A549 (cell line): ENCODE data around the gene OCIAD2. TPM values are rescaled to one million over a fixed set of nuclear protein-coding genes. Genes with fewer than 3 reads are reported as not detected.
"Not testable (repeated sequence)": the region's sequence is repeated elsewhere in the genome, so short reads cannot be mapped to it uniquely, and the experiment has no call there.

Experiments used
- ATAC-seq, 2 experiments: fragments of 200-7000 bp in 1 of 2; fragments of >200 bp in 1 of 2; cut with Nextera tagmentation in 1 of 2; cut with Tn5 transposase in 1 of 2; 3 replicates each; pipeline versions ENCODE4 v1.8.0 to v1.9.1; 2018 to 2020; ENCODE audit warnings: mild to moderate bottlenecking in 1 of 2, moderate library complexity in 1 of 2
- CTCF ChIA-PET: fragments of 300-600 bp; sonication (Branson Sonifier 250); formaldehyde crosslinking; extraction: SDS; loops from one replicate; lab custom pipeline; 2021; ENCODE audit warnings: antibody characterized with exemption, inconsistent platforms; lab: Yijun Ruan, JAX
- POLR2A ChIA-PET: fragments of 350-600 bp; formaldehyde crosslinking; extraction: SDS; loops from one replicate; lab custom pipeline; 2021; ENCODE audit warnings: antibody characterized with exemption, inconsistent platforms; lab: Yijun Ruan, JAX
- DNase-seq, 2 experiments: peaks; one replicate each; pipeline versions ENCODE4 v3.0.0 to v3.0.0-alpha.2; 2011 to 2016; ENCODE audit warnings: low read depth in 1 of 2, low spot score in 1 of 2
- FAIRE-seq: peaks from 2 replicates; lab custom pipeline; 2011; peaks lifted over from hg19 to GRCh38; lab: Jason Lieb, UNC
- H3K27ac ChIP-seq, 2 experiments: fragments of >200 bp; sonication (Bioruptor Twin); formaldehyde crosslinking; 3 replicates each; pipeline ENCODE4 v1.5.1; 2016 to 2017
- H3K4me1 ChIP-seq: fragments of >200 bp; sonication (Bioruptor Twin); formaldehyde crosslinking; 3 replicates; pipeline ENCODE4 v1.6.1; 2016
- H3K4me2 ChIP-seq: fragments of >200 bp; sonication (Bioruptor Twin); formaldehyde crosslinking; 3 replicates; pipeline ENCODE4 v1.6.1; 2016
- H3K4me3 ChIP-seq: fragments of >200 bp; sonication (Bioruptor Twin); formaldehyde crosslinking; 3 replicates; pipeline ENCODE4 v1.5.1; 2016
- H3K9me3 ChIP-seq: fragments of >200 bp; sonication (Bioruptor Twin); formaldehyde crosslinking; 3 replicates; pipeline ENCODE4 v1.6.1; 2016
- CEBPB ChIP-seq, 2 experiments: fragments of >200 bp in 1 of 2; sonication (Bioruptor Twin) in 1 of 2; formaldehyde crosslinking in 1 of 2; IDR thresholded peaks; 2 replicates each; pipeline ENCODE4 v1.6.1; 2012 to 2016
- ESRRA ChIP-seq: fragments of 150-350 bp; IDR thresholded peaks from 2 replicates; pipeline ENCODE4 v1.6.1; 2014; ENCODE audit warnings: mild to moderate bottlenecking, low read length, borderline replicate concordance
- FOSL2 ChIP-seq, 2 experiments: fragments of 450-650 bp in 1 of 2; fragments of >200 bp in 1 of 2; sonication (Bioruptor Twin) in 1 of 2; formaldehyde crosslinking; IDR thresholded peaks; 2 replicates each; pipeline versions ENCODE4 v1.5.0 to v1.6.1; 2016 to 2020; ENCODE audit warnings: mild to moderate bottlenecking in 1 of 2, moderate library complexity in 1 of 2
- FOXS1 ChIP-seq: fragments of 250-450 bp; sonication (Bioruptor Pico); IDR thresholded peaks from 2 replicates; pipeline ENCODE4 v1.5.0; 2020; ENCODE audit warnings: mild to moderate bottlenecking, moderate library complexity
- MAFK ChIP-seq: fragments of 450-650 bp; IDR thresholded peaks from 2 replicates; pipeline ENCODE4 v1.6.1; 2014; ENCODE audit not compliant: partially characterized antibody
- MYC ChIP-seq: IDR thresholded peaks from 2 replicates; pipeline ENCODE4 v1.6.1; 2012; ENCODE audit warnings: mild to moderate bottlenecking, inconsistent platforms, low read length, improper control_type of control experiment, borderline replicate concordance
- PHF8 ChIP-seq: fragments of 200-600 bp; sonication (generic); IDR thresholded peaks from 2 replicates; pipeline ENCODE4 v1.6.1; 2016; ENCODE audit warnings: low read depth, mild to moderate bottlenecking, antibody characterized with exemption, moderate library complexity, borderline replicate concordance
- RARB ChIP-seq: fragments of 250-450 bp; sonication (Bioruptor Pico); IDR thresholded peaks from 2 replicates; pipeline ENCODE4 v1.8.0; 2021; ENCODE audit warnings: mild to moderate bottlenecking, moderate library complexity
- RCOR1 ChIP-seq: fragments of 150-350 bp; IDR thresholded peaks from 2 replicates; pipeline ENCODE4 v1.6.1; 2014; ENCODE audit warnings: antibody characterized with exemption, low read length, low read depth
- RNF2 ChIP-seq: fragments of 200-600 bp; sonication (generic); IDR thresholded peaks from 2 replicates; pipeline ENCODE4 v1.6.1; 2016; ENCODE audit warnings: low read depth, mild to moderate bottlenecking, antibody characterized with exemption, moderate library complexity, borderline replicate concordance
- SMC3 ChIP-seq: fragments of >200 bp; sonication (Bioruptor Twin); formaldehyde crosslinking; IDR thresholded peaks from 3 replicates; pipeline ENCODE4 v1.6.1; 2018; ENCODE audit warnings: inconsistent platforms
- TP53 ChIP-seq: fragments of 250-450 bp; sonication (Bioruptor Pico); IDR thresholded peaks from 2 replicates; pipeline ENCODE4 v1.5.0; 2021; ENCODE audit warnings: mild to moderate bottlenecking, moderate library complexity
- USF2 ChIP-seq: fragments of 450-650 bp; IDR thresholded peaks from 2 replicates; pipeline ENCODE4 v1.6.1; 2014; ENCODE audit warnings: antibody characterized with exemption
- ZFP36 ChIP-seq: fragments of 450-650 bp; IDR thresholded peaks from 2 replicates; pipeline ENCODE4 v1.6.1; 2014; ENCODE audit warnings: borderline replicate concordance; ENCODE audit not compliant: partially characterized antibody
- WGBS: methylation state at CpG from one replicate; pipeline ENCODE4 v1.1.6; 2017; ENCODE audit errors: missing lambda C conversion rate; 5-methylcytosine and 5-hydroxymethylcytosine counted together
- polyA plus RNA-seq, 4 experiments: library from polyadenylated mRNA; depleted of rRNA in 3 of 4; stranded (reverse); fragments of >200 nt; fragmentation: RNase III in 1 of 4; extraction: RNeasy Plus Mini Kit Qiagen cat#74134 plus additional on column Dnase treatment in 1 of 4; gene quantifications; 2 replicates in 3 of 4; 3 replicates in 1 of 4; pipeline ENCODE4 v1.2.3, GENCODE V29; 2011 to 2017
- TF ChIP-seq, protein P1 (sequence below): fragments of >200 bp; sonication (Bioruptor Twin); formaldehyde crosslinking; IDR thresholded peaks from 2 replicates; pipeline ENCODE4 v1.6.1; 2016

The OCIAD2 gene
- polyA plus RNA-seq, 2 of the 4 experiments (the other 2 are of a cell fraction): 141 to 170 TPM

GRCh38 chr4:48851651-48852050 is 54.9 kb downstream of the OCIAD2 start:
- no peak for TF ChIP-seq USF2
- TF ChIP-seq CEBPB (IDR thresholded peaks at IDR 0.05): no peak
- no peak for TF ChIP-seq RARB (CRISPR knock-in tag)
- TF ChIP-seq MYC: no peak
- TF ChIP-seq SMC3: no peak
- TF ChIP-seq, protein P1, sequence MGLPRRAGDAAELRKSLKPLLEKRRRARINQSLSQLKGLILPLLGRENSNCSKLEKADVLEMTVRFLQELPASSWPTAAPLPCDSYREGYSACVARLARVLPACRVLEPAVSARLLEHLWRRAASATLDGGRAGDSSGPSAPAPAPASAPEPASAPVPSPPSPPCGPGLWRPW: no peak
- TF ChIP-seq RNF2: no peak
- no peak for TF ChIP-seq ZFP36
- TF ChIP-seq FOSL2 (IDR thresholded peaks at IDR 0.05): no peak
- no peak for TF ChIP-seq FOSL2 (CRISPR knock-in tag; IDR thresholded peaks at IDR 0.05)
- no peak for TF ChIP-seq PHF8
- ATAC-seq (no peak), DNase-seq (no peak), FAIRE-seq (no peak)
- ChIA-PET POLR2A (no interaction called here), CTCF (interaction anchor here (0.6 to 1.0 kb wide), 2 partner anchors 39 to 111 kb away, joined by 3 read pairs; no protein-coding TSS in a partner anchor)
- no peak overlapping the region for H3K4me3 ChIP-seq
- no peak overlapping the region for H3K4me2 ChIP-seq
- no peak overlapping the region for H3K27ac ChIP-seq
- WGBS: 83% methylated on average over 1 of the region's 1 CpG
- no peaks in the 10 kb centered on the region for H3K9me3 ChIP-seq
- H3K4me1 ChIP-seq: no peaks in the 10 kb centered on the region

DNA sequence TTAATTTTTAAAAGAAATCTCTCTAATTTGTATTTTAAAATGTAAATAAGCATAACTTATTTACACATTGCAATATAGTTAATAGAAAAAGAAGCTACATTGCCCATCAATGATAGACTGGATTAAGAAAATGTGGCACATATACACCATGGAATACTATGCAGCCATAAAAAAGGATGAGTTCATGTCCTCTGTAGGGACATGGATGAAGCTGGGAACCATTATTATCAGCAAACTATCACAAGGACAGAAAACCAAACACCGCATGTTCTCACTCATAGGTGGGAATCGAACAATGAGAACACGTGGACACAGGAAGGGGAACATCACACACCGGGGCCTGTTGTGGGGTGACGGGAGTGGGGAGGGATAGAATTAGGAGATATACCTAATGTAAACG is 57.8 kb downstream of the OCIAD2 start:
- not testable (repeated sequence) for FAIRE-seq, ATAC-seq

GRCh38 chr4:48844843-48845242 is 61.7 kb downstream of the OCIAD2 start:
- CTCF ChIA-PET: no interaction called here
- DNase-seq (no peak), FAIRE-seq (no peak), ATAC-seq (no peak)
- TF ChIP-seq FOXS1 (CRISPR knock-in tag): no peak
- no peak overlapping the region for H3K27ac ChIP-seq
- H3K4me1 ChIP-seq: no peaks in the 10 kb centered on the region
- 86% methylated on average over 2 of the region's 2 CpGs for WGBS
- no peaks in the 10 kb centered on the region for H3K9me3 ChIP-seq
- H3K4me3 ChIP-seq: no peak overlapping the region
- POLR2A ChIA-PET: no interaction called here
- no peak overlapping the region for H3K4me2 ChIP-seq

More for the DNA sequence above, 57.8 kb downstream of the OCIAD2 start:
- DNase-seq, H3K4me2 ChIP-seq, POLR2A ChIA-PET, H3K4me1 ChIP-seq, H3K4me3 ChIP-seq, H3K9me3 ChIP-seq, H3K27ac ChIP-seq: not testable (repeated sequence)
- CTCF ChIA-PET: interaction anchor here (1.4 kb wide), 1 partner anchor 113 kb away, joined by 3 read pairs; no protein-coding TSS in a partner anchor
- WGBS: 98% methylated on average over 6 of the region's 6 CpGs

DNA sequence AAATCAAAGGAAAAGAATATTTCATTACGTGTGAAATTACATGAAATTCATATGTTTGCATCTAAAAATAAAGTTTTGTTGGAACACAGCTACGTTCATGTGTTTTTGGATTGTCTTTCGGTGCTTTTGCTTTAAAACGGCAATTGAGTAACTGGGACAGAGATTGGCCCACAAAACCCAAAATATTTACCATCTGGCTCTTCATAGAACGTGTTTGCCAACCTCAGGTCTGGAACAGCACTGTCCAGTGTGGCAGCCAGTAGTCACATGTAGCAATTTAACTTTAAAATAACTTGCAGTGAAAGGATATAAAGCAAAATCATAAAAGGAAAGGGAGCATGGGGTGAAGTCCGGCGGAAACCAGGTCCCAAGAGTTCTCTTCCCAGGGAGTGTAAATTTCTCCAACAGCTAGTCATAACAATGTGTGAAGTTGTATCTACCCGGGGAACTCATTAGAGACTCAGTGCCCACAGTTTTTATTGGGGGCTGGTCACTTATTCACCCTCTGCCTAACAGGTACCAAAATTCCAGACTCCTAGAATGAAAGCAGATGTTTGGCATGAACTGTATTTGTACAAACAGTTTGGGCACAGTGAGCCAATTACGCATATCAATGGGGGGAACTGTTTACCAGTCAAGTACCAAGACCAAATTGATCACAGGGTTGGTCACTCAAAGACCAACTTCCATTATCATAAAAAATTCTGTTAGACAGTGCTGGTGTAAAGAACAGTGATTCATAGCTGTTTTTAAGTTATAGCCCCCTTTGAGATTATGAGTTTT is 65.3 kb downstream of the OCIAD2 start:
- Histone ChIP-seq H3K4me3 (no peak overlapping the region), H3K4me1 (no peaks in the 10 kb centered on the region), H3K9me3 (no peaks in the 10 kb centered on the region)
- DNase-seq: no peak
- TF ChIP-seq TP53 (CRISPR knock-in tag) (no peak), RCOR1 (no peak), CEBPB (IDR thresholded peaks at IDR 0.05) (no peak), ESRRA (no peak), MAFK (no peak)
- TF ChIP-seq, all 56 proteins: peak for 0
- Histone ChIP-seq H3K27ac (no peak overlapping the region), H3K4me2 (no peak overlapping the region)
- no peak for FAIRE-seq
- ChIA-PET POLR2A (no interaction called here), CTCF (no interaction called here)
- 96% methylated on average over 9 of the region's 9 CpGs for WGBS
- ATAC-seq: no peak
